ENCODE data around the gene SPSB2.

DNA sequence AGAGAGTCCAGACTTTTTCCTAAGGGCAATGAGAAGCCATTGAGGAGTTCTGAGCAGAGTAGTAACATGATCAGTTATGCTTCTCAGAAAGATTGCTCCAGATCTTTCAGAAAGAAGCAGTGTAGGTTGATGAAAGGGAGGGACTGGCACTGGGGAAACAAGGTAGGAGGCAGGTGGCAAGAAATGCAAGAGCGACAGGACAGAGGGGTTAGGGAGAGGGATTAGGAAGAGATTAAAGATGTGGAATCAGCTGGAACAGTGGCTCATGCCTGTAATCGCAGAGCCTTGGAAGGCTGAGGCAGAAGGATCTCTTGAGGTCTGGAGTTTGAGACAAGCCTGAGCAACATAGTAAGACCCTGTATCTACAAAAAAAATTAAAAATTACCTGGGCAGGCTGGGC, 25.4 kb downstream of the SPSB2 start:
- TF ChIP-seq, protein P1, sequence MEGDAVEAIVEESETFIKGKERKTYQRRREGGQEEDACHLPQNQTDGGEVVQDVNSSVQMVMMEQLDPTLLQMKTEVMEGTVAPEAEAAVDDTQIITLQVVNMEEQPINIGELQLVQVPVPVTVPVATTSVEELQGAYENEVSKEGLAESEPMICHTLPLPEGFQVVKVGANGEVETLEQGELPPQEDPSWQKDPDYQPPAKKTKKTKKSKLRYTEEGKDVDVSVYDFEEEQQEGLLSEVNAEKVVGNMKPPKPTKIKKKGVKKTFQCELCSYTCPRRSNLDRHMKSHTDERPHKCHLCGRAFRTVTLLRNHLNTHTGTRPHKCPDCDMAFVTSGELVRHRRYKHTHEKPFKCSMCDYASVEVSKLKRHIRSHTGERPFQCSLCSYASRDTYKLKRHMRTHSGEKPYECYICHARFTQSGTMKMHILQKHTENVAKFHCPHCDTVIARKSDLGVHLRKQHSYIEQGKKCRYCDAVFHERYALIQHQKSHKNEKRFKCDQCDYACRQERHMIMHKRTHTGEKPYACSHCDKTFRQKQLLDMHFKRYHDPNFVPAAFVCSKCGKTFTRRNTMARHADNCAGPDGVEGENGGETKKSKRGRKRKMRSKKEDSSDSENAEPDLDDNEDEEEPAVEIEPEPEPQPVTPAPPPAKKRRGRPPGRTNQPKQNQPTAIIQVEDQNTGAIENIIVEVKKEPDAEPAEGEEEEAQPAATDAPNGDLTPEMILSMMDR (IDR thresholded peaks at IDR 0.05; ENCODE audit: low read length) = no peak
- TF ChIP-seq EZH2 (IDR thresholded peaks at IDR 0.05; ENCODE audit: borderline replicate concordance, low read length) = no peak
